Activated CD4-positive, alpha-beta T cell treated with anti-CD3 and anti-CD28 coated beads, Interleukin-2, Interleukin-4, amounts not matched to agents 100 ng/mL and 50 ng/mL, durations not matched to agents 16 hours and 8 hours (primary cell): ENCODE results near the gene SYT8.

Source experiments
- DNase-seq: peaks from one replicate; pipeline ENCODE4 v3.0.0-alpha.2; 2020; ENCODE audit warnings: low spot score

Gene SYT8

GRCh38 chr11:1860108-1860507 is 25.3 kb downstream of the SYT8 start:
- no peak for DNase-seq

DNA sequence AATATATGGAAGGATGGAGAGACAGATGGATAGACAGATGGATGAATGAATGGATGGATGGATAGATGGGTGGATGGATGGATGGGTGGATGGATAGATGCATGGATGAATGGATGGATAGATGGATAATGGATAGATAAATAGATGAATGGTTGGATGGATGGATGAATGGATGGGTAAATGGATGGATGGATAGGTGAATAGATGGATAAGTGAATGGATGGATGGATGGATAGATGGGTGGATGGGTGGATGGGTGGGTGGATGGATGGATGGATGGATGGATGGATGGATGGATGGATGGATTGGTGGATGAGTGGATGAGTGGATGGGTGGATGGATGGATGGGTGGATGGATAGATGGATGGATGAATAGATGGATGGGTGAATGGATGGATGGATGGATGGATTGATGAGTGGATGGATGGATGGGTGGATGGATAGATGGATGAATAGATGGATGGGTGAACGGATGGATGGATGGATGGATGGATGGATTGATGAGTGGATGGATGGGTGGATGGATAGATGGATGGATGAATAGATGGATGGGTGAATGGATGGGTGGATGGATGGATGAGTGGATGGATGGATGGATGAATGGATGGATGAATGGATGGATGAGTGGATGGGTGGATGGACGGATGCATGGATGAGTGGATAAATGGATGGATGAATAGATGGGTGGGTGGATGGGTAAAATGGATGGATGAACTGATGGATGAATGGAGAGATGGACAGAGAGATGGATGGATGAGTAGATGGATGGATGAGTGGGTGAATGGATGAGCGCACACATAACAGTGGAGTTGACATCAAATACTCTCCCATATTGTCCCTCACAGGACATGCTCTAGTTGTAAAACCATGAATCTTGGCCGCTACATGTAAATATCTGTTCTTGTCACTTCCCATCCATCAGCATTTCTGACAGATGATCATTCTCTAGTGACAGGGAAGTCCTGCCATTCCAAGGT is 26.9 kb downstream of the SYT8 start:
- DNase-seq, result no peak

GRCh38 chr11:1862588-1863351 is 28.0 kb downstream of the SYT8 start:
- DNase-seq, result no peak

DNA sequence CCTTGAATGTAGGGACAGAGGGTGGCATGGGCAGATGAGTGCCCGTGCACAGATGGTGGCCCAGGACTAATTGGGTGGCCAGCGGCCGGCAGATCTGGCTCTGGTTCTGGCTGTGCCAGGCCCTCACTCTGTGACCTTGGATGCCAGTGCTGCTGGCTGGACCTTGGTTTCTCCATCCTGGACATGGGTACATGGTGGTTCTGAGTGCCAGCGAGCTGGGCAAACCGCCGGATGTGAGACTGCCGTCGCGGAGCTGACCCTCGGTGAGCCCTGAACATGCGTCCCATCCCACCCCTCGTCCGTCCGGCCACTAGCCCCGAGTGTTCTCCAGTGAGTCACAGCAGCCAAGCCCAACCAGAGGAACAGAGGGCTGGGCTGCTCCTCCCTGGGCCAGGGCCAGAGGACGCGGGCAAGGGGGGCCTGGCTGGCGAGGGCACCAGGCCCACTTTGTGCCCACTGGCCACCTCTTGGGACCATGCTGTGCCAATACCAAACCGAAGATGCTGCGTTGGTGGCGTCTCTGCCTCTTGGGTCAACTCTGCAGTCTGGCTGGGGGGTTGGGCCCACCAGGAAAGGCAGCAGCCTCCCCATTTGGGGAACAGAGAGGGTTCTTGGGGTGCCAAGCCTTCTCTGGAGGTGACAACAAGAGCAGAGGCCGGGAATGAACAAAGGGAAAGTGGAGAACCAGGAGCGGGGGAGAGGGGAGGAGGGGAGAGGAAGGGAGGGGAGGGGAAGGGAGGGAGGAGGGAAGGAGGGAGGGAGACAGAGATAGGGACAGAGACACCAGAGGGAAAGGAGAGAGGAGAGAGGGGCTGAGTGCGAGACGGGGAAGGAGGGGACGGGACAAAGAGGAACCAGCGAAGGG is 28.8 kb downstream of the SYT8 start:
- no peak for DNase-seq

DNA sequence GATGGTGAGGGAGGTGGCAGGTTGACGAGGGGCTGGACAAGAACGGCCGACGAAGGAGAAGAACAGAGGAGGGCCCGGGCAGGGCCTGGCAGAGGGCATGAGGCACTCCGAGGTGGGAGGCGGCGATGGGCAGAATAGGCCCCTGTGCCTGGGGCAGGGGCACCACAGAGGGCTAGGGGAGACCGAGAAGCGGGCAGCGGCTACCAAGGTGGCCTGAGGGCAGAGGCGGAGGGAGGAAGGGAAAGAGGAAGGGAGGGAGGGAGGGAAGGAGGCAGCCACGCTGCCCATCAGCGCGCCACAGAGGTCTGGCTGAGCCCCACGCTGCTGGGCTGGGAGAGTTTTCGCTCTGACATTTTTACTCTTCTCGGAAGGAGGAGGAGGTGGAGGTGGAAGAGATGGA is 29.4 kb downstream of the SYT8 start:
- no peak for DNase-seq

DNA sequence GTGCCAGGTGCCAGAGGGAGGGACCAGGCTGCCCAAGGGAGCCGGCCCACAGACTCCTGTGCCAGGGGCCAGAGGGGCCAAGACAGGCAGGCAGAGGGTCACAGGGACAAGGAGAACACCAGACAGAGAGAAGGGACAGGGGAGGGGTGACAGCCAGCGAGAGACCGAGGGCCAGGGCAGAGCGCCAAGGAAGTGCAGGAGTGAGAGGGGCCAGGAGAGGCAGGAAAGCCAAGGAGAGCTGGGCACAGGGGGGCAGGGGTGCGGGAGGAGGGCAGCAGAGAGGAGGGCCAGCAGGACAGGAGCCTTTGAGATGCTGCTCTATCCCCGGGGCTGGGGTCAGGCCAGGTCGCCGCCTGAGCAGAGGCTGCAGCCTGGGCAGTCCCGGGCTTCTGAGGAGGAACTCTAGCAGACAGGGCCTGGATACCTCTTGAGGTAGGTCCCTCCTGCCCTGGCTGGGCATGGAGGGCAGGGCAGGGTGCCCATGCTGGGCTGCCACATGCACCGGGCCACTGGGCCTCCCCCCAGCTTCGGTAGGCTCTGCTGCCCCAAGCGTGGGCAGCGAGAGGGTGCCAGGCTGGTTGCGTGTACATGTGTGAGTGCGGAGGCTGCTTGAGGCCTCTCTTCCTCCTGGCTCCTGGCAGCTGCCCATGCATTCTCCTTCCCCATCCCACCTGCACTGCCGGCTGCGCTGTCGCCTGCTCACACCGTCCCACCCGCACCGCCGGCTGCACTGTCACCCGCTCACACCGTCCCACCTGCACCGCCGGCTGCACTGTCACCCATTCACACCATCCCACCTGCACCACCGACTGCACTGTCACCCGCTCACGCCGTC is 30.3 kb downstream of the SYT8 start:
- DNase-seq, result no peak

DNA sequence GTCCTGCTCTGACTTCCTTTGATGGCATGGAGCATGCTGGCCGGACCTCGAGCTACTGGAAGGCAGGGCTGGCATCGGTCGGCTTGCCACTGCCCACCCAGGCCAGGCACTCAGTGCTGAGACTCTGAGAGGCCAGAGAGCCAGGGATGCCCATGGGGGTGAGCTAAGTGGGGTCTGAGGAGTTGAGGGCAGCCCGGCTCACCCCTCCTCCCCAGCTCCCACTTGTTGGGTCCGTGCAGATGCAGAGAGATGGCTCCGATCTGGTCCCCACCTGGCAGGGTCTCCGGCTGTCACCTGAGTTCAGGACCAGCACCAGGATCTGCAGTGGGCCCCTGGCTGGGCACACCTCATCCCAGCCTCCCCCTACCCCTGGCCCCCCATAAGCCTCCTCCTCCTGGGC is 31.4 kb downstream of the SYT8 start:
- DNase-seq, result no peak

DNA sequence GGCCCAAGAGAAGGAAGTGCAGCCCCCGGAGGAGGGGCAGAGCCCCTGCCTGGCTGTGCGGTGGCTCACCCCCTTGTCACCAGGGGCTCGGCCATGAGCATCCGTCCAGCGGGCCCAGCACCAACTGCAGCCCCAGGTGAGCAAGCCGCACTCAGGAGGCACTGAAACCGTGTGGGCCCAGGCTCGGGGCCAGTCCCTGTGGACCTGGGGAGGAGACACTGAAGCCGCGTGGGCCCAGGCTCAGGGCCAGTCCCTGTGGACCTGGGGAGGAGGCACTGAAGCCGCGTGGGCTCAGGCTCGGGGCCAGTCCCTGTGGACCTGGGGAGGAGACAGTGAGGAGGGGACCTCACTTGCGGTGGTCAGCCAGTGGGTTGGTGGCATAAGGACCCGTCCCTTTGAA is 32.0 kb downstream of the SYT8 start:
- no peak for DNase-seq

GRCh38 chr11:1867381-1867780 is 32.6 kb downstream of the SYT8 start:
- no peak for DNase-seq

DNA sequence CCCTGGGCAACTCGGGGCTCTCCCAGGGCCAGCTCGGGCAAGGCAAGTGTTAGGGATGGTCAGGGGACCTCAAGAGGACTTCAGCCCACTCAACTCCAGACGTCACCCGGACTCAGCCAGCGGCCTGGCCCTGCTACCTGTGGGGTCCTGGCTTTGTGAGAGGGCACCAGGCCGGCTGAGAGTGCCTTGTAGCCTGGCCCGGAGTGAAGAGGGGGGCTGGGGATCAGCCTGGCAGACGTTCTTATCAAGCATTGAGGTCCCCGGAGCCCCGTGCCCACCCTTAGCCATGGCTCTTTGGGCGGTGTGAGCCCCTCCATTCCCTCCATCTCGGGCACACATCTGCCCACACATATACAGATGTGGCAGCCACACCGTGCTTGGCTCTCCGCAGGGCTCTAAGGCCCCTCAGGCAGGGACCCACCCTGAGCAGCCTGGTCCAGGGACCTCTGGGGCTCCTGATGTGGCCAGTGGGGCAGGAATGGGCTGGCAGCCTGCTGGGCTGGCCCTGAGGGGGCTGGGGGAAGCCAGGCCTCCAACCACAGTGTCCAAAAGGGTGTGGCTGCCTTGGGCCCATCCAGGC is 33.4 kb downstream of the SYT8 start:
- DNase-seq, result no peak

- DNase-seq, result no peak
Observed at GRCh38 chr11:1868636-1869291, 34.0 kb downstream of the SYT8 start.

DNA sequence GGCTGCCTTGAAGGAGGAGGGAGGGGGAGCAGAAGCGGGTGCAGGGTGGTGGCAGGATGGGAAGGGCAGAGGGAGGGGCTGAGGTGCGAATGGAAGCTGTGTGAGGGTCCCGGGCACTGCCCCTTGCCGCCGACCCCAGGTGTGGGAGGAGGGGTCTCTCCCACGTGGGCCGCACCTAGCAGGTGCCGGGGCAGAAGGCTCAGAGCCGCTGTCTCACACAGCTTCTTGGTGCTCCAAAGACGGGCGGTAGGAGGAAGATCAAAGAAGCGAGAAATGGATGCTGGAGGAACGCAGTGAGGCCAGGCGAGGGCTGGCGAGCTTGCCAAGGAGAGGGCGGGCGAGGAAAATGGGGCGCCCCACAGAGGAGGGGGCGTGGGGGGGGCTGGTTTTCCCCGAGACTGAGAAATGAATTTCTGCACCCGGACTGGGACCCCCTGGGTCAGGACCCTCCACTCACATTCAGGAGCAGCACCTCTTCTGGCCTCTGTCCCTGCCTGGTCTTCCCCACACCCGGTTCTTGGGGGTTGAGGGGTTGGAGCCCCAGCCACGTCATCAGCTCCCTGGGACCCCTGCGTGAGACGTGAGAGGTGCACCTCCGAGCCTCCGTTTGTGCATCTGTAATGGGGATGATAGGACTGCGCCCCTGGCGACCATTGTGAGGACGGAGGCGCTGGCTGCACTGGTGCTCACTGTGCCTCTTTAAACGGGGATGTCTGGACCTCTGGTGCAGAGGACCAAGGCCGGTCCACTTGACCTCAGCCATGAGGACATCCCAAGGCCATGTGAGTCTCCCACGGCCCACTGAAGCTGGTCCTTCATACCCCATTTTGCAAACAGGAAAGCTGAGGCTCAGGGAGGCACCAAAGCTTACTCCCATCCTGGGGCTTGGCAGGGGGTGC is 34.9 kb downstream of the SYT8 start:
- DNase-seq, result no peak

DNA sequence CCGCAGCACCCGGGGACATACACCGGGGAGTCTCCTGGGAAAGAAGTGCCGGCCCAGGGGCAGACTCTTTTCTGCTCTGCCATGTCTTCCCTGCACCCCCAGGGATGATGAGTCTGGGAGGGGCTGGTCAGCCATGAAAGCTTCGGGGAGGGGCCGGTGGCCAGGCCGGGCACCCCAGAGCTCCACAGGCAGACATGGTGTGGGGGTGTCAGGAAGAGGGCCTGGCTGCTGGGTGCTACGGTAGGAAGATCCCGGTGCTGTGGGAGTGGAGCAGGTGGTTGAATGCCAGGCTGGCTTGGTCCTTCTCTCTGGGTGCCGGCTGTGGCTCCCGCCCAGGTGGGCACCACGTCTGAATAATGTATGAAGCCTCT is 35.5 kb downstream of the SYT8 start:
- DNase-seq, result no peak

DNA sequence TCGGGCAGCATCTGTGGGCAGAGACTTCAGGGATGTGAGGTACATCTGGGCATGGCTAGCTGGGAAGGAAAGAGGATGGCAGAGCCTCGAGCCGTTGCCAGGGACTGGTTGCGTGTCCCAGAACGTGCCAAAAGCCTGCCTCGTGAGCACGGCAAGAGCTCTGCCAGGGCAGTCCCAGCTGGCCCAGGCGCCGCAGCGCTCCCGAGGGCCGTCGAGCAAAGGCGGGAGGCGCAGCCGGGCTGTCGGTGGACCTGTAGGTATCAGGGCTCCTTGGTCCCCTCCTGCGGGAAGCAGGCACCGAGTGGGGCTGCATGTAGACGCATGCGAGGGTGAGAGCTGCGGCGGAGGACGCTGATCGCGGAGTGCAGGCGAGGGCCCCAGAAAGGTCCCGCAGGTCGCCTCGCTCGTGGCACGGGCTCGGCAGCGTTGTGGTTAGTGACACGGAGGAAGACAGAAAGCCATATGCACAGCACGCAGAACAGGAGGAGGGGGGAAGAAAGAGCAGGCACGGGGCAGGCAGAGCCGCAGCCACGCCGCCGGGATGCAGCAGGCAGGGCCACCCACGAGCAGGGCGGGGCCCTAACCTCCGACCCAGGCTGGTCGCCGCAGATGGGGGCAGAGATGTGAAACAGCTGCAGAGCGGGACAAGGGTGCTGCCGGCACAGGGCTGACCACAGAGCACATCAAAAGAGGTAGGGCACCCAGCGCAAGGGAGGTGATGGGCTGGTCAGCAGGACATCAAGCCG is 36.1 kb downstream of the SYT8 start:
- DNase-seq, result no peak

DNA sequence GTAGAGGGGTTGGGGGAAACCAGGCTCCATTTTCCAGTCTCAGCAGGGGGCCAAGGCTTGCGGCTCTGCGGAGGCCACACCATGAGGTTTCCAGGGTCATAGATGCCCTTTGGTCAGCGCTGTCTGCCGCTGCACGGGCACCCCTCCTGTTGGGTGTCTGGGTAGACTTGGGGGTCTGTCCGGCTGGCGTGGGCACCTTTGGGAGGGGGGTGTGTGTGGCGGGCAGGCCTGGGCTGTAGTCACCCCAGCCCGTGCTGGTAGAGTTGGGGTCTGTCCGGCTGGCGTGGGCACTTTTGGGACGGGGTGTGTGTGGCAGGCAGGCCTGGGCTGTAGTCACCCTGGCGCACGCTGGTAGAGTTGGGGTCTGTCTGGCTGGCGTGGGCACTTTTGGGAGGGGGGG is 36.7 kb downstream of the SYT8 start:
- DNase-seq, result no peak

GRCh38 chr11:1872267-1872985 is 37.6 kb downstream of the SYT8 start:
- no peak for DNase-seq

GRCh38 chr11:1873048-1873812 is 38.4 kb downstream of the SYT8 start:
- no peak for DNase-seq
